SK-N-SH (cell line): ENCODE measurements around the gene RASSF8. TPM values are rescaled to one million over a fixed set of nuclear protein-coding genes. Genes with fewer than 3 reads are reported as not detected.

Source experiments
- CTCF ChIA-PET: fragments of 300-600, 350-600 bp; formaldehyde crosslinking; extraction: SDS; loops from one replicate; lab custom pipeline; 2021; lab: Yijun Ruan, JAX
- POLR2A ChIA-PET: fragments of 350-600 bp; sonication (Branson Sonifier 250); formaldehyde crosslinking; extraction: SDS; loops from one replicate; lab custom pipeline; 2020; ENCODE audit warnings: antibody characterized with exemption, inconsistent platforms; lab: Yijun Ruan, JAX
- DNase-seq: peaks from one replicate; pipeline ENCODE4 v3.0.0; 2012
- H2AFZ ChIP-seq: fragments of 200-600 bp; sonication (generic); 2 replicates; pipeline ENCODE4 v1.8.1; 2016; ENCODE audit warnings: antibody characterized with exemption, mild to moderate bottlenecking, low read depth
- H3F3A ChIP-seq: fragments of 200-600 bp; sonication (generic); replicated peaks from 2 replicates; pipeline ENCODE3; 2016; ENCODE audit warnings: antibody characterized with exemption, mild to moderate bottlenecking; ENCODE audit not compliant: insufficient read depth
- H3K27ac ChIP-seq, 2 experiments: fragments of 200-500 bp in 1 of 2; fragments of 200-600 bp in 1 of 2; sonication (Bioruptor generic) in 1 of 2; sonication (generic), shearing (Covaris generic) in 1 of 2; 2 replicates each; pipeline versions ENCODE4 v1.5.1 to v1.6.1; 2014 to 2016; ENCODE audit warnings: low read depth in 2 of 2, inconsistent platforms in 1 of 2, low read length in 1 of 2, mild to moderate bottlenecking in 1 of 2, mixed read lengths in 1 of 2
- H3K27me3 ChIP-seq: fragments of 200-600 bp; sonication (generic), shearing (Covaris generic); 2 replicates; pipeline ENCODE4 v1.6.1; 2016; ENCODE audit warnings: mixed run types; ENCODE audit not compliant: insufficient read depth
- H3K36me3 ChIP-seq, 2 experiments: fragments of 200-500 bp in 1 of 2; fragments of 200-600 bp in 1 of 2; sonication (Bioruptor generic) in 1 of 2; sonication (generic) in 1 of 2; replicated peaks in 1 of 2; 2 replicates each; pipeline versions ENCODE3 to v1.5.1; 2014 to 2016; ENCODE audit warnings: low read length in 1 of 2, mild to moderate bottlenecking in 1 of 2; ENCODE audit not compliant: insufficient read depth in 2 of 2, control insufficient read depth in 1 of 2
- H3K4me1 ChIP-seq, 2 experiments: fragments of 200-500 bp in 1 of 2; fragments of 200-600 bp in 1 of 2; sonication (Bioruptor generic) in 1 of 2; sonication (generic), shearing (Covaris generic) in 1 of 2; 2 replicates each; pipeline versions ENCODE4 v1.5.1 to v1.6.1; 2014 to 2016; ENCODE audit warnings: low read depth in 1 of 2, low read length in 1 of 2, mixed run types in 1 of 2; ENCODE audit not compliant: insufficient read depth in 2 of 2, control insufficient read depth in 1 of 2
- H3K4me2 ChIP-seq: fragments of 200-600 bp; sonication (generic), shearing (Covaris generic); 2 replicates; pipeline ENCODE4 v1.6.1; 2017; ENCODE audit warnings: mixed run types
- H3K4me3 ChIP-seq, 2 experiments: fragments of 200-500 bp in 1 of 2; fragments of 200-600 bp in 1 of 2; sonication (Bioruptor generic) in 1 of 2; sonication (generic), shearing (Covaris generic) in 1 of 2; 2 replicates each; pipeline versions ENCODE4 v1.5.1 to v1.8.1; 2014 to 2016; ENCODE audit warnings: low read depth in 2 of 2, inconsistent platforms in 1 of 2, low read length in 1 of 2, mild to moderate bottlenecking in 1 of 2, mixed read lengths in 1 of 2, moderate library complexity in 1 of 2
- H3K79me2 ChIP-seq: fragments of 200-600 bp; sonication (generic); 2 replicates; pipeline ENCODE4 v1.8.1; 2017; ENCODE audit warnings: mild to moderate bottlenecking; ENCODE audit not compliant: insufficient read depth
- H3K9ac ChIP-seq: fragments of 200-600 bp; sonication (generic); 2 replicates; pipeline ENCODE4 v1.6.1; 2017; ENCODE audit warnings: mixed run types
- H3K9me2 ChIP-seq: fragments of 200-600 bp; sonication (generic); 2 replicates; pipeline ENCODE4 v1.6.1; 2017; ENCODE audit warnings: mixed run types
- H3K9me3 ChIP-seq: fragments of 200-600 bp; sonication (generic); 2 replicates; pipeline ENCODE4 v1.6.1; 2017; ENCODE audit warnings: mixed run types, mild to moderate bottlenecking, moderate library complexity
- H4K20me1 ChIP-seq: fragments of 200-600 bp; sonication (generic); 2 replicates; pipeline ENCODE4 v1.6.1; 2017; ENCODE audit warnings: mild to moderate bottlenecking, mixed run types; ENCODE audit not compliant: insufficient read depth
- CTCF ChIP-seq: fragments of 200-600 bp; sonication (generic); IDR thresholded peaks from 2 replicates; pipeline ENCODE4 v1.6.1; 2017; ENCODE audit warnings: antibody characterized with exemption, mild to moderate bottlenecking, moderate library complexity
- EZH2phosphoT487 ChIP-seq: fragments of 200-600 bp; sonication (generic); IDR thresholded peaks from 2 replicates; pipeline ENCODE4 v1.6.1; 2017; ENCODE audit warnings: low read depth, mixed run types, mild to moderate bottlenecking, antibody characterized with exemption, moderate library complexity, borderline replicate concordance
- FOSL2 ChIP-seq: IDR thresholded peaks from 2 replicates; pipeline ENCODE4 v1.4.0; 2012; ENCODE audit warnings: low read depth, mild to moderate bottlenecking, moderate library complexity, borderline replicate concordance
- FOXM1 ChIP-seq: IDR thresholded peaks from 2 replicates; pipeline ENCODE4 v1.4.0; 2012; ENCODE audit warnings: low read depth, mild to moderate bottlenecking
- GABPA ChIP-seq: IDR thresholded peaks from 2 replicates; pipeline ENCODE4 v1.4.0; 2012; ENCODE audit warnings: low read depth, mild to moderate bottlenecking
- NFIC ChIP-seq: IDR thresholded peaks from 2 replicates; pipeline ENCODE4 v1.4.0; 2012; ENCODE audit warnings: borderline replicate concordance
- NRF1 ChIP-seq: IDR thresholded peaks from 2 replicates; pipeline ENCODE4 v1.6.1; 2012; ENCODE audit warnings: low read depth, mild to moderate bottlenecking, low read length
- POLR2AphosphoS5 ChIP-seq: IDR thresholded peaks from 2 replicates; pipeline ENCODE4 v1.6.1; 2012; ENCODE audit warnings: low read depth, low read length
- REST ChIP-seq: IDR thresholded peaks from 2 replicates; pipeline ENCODE4 v1.6.1; 2012; ENCODE audit warnings: mild to moderate bottlenecking, low read depth, low read length, moderate library complexity
- RFX5 ChIP-seq: IDR thresholded peaks from 2 replicates; pipeline ENCODE4 v1.6.1; 2012; ENCODE audit warnings: mild to moderate bottlenecking, improper control_type of control experiment, low read length
- SIN3A ChIP-seq: IDR thresholded peaks from 2 replicates; pipeline ENCODE4 v1.6.1; 2012; ENCODE audit warnings: low read depth, mild to moderate bottlenecking, low read length, moderate library complexity, borderline replicate concordance
- SMC3 ChIP-seq: IDR thresholded peaks from 2 replicates; pipeline ENCODE4 v1.6.1; 2012; ENCODE audit warnings: low read depth, low read length, improper control_type of control experiment
- TCF12 ChIP-seq: IDR thresholded peaks from 2 replicates; pipeline ENCODE4 v1.4.0; 2012
- ZBTB33 ChIP-seq: IDR thresholded peaks from 2 replicates; pipeline ENCODE4 v1.4.0; 2012; ENCODE audit warnings: low read depth, borderline replicate concordance
- WGBS: methylation state at CpG from one replicate; pipeline ENCODE4 v1.1.6; 2017; ENCODE audit warnings: low lambda C conversion rate; 5-methylcytosine and 5-hydroxymethylcytosine counted together
- polyA plus RNA-seq, 3 experiments: library from polyadenylated mRNA; depleted of rRNA; stranded (reverse); fragments of >200 nt; gene quantifications; 2 replicates each; pipeline ENCODE4 v1.2.3, GENCODE V29; 2012
- TF ChIP-seq, protein P1 (sequence below): IDR thresholded peaks from 2 replicates; pipeline ENCODE4 v1.4.0; 2012; ENCODE audit warnings: low read depth, borderline replicate concordance

Gene RASSF8
- polyA plus RNA-seq, 1 of the 3 experiments (the other 2 are of a cell fraction): 15.3 TPM

GRCh38 chr12:25972783-25973182 is 14.3 kb downstream of the RASSF8 start:
- no peak overlapping the region for H2AFZ ChIP-seq
- H3K9me3 ChIP-seq: no peaks in the 10 kb centered on the region
- H3K4me3 ChIP-seq: no peak overlapping the region
- H3F3A ChIP-seq: peaks cover 7% of the 10 kb centered on the region
- ChIA-PET CTCF (no interaction called here), POLR2A (interaction anchor here (0.6 to 1.6 kb wide), 2 partner anchors 15 to 64 kb away, joined by 3 read pairs; partner anchors contain the start of gene RASSF8)
- H3K4me2 ChIP-seq: 0 out of 2 replicates have a peak overlapping the region, but pooled peaks have one; percentile 8
- DNase-seq: no peak
- 84% methylated on average over 2 of the region's 2 CpGs for WGBS
- peaks cover 100% of the 10 kb centered on the region for H3K79me2 ChIP-seq
- H3K27me3 ChIP-seq: no peaks in the 10 kb centered on the region
- H3K27ac ChIP-seq: no peak overlapping the region; a peak in 1 of 4 replicates
- TF ChIP-seq, protein P1, sequence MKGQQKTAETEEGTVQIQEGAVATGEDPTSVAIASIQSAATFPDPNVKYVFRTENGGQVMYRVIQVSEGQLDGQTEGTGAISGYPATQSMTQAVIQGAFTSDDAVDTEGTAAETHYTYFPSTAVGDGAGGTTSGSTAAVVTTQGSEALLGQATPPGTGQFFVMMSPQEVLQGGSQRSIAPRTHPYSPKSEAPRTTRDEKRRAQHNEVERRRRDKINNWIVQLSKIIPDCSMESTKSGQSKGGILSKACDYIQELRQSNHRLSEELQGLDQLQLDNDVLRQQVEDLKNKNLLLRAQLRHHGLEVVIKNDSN: no peak
- 0 out of 2 replicates have a peak, but pooled peaks have one; percentile 8 for TF ChIP-seq FOSL2
- peaks cover 0 to 35% of the 10 kb centered on the region in 2 experiments; a peak in 1 of 4 replicates for H3K4me1 ChIP-seq
- peaks cover 97% of the 10 kb centered on the region for H4K20me1 ChIP-seq
- H3K9me2 ChIP-seq: no peaks in the 10 kb centered on the region
- peaks cover 0 to 8% of the 10 kb centered on the region in 2 experiments for H3K36me3 ChIP-seq
- H3K9ac ChIP-seq: no peak overlapping the region

DNA sequence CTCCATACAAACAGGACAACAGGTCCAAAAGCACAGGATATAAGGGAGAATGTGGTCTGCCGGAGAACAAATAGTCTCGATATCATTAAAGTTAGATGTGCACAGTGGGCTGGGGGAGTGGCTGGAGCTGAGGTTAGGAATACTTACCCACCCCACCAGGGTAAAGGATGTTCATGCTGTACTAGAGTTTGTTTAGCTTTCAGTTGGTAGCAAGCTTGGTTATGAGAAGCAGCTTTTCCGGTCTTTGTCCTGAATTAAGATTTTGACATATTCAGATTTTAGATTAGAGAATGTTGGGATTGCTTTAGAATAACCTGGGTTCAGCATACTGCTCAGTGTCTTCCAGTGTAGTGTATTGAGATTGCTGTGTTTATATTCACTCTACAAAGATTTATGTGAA is 16.7 kb downstream of the RASSF8 start:
- ChIA-PET CTCF (interaction anchor here (1.2 to 2.2 kb wide), 5 partner anchors 10 to 539 kb away, joined by 3 to 11 read pairs (median 5); no protein-coding TSS in a partner anchor), POLR2A (no interaction called here)
- TF ChIP-seq FOSL2 (no peak), CTCF (no peak), NRF1 (no peak), SIN3A (no peak), NFIC (no peak), RFX5 (no peak), FOXM1 (no peak), ZBTB33 (no peak), GABPA (no peak), REST (no peak), TCF12 (no peak), POLR2AphosphoS5 (no peak), SMC3 (no peak), EZH2phosphoT487 (no peak)
- H4K20me1 ChIP-seq: peaks cover 96% of the 10 kb centered on the region
- no peak overlapping the region for H3K9ac ChIP-seq
- peaks cover 4% of the 10 kb centered on the region for H3F3A ChIP-seq
- whole genome bisulfite sequencing: 100% methylated on average over 3 of the region's 3 CpGs
- no peak overlapping the region for H2AFZ ChIP-seq
- no peak overlapping the region for H3K27ac ChIP-seq
- no peak overlapping the region for H3K4me3 ChIP-seq
- H3K9me2 ChIP-seq: no peaks in the 10 kb centered on the region
- no peak for DNase-seq
- H3K79me2 ChIP-seq: peaks cover 100% of the 10 kb centered on the region
- no peak overlapping the region for H3K4me2 ChIP-seq
- H3K36me3 ChIP-seq: peaks cover 0 to 8% of the 10 kb centered on the region in 2 experiments
- peaks cover 0 to 33% of the 10 kb centered on the region in 2 experiments; a peak in 1 of 4 replicates for H3K4me1 ChIP-seq
- no peaks in the 10 kb centered on the region for H3K9me3 ChIP-seq
- H3K27me3 ChIP-seq: no peaks in the 10 kb centered on the region
